GM21737 (cell line): ENCODE data around the gene ATP8A2.
"Not testable (repeated sequence)": the region's sequence is repeated elsewhere in the genome, so short reads cannot be mapped to it uniquely, and the experiment has no call there.

Experiments used
- ATAC-seq: cut with Tn5 transposase; IDR thresholded peaks from one replicate; pipeline ENCODE4 v1.9.1; 2021; ENCODE audit warnings: mild to moderate bottlenecking, moderate library complexity; ENCODE audit not compliant: unreplicated experiment

The ATP8A2 gene

GRCh38 chr13:25761041-25761440, 389.3 kb downstream of the ATP8A2 start:
- ATAC-seq, result no peak

GRCh38 chr13:25762281-25762680, 390.5 kb downstream of the ATP8A2 start:
- no peak for ATAC-seq

DNA sequence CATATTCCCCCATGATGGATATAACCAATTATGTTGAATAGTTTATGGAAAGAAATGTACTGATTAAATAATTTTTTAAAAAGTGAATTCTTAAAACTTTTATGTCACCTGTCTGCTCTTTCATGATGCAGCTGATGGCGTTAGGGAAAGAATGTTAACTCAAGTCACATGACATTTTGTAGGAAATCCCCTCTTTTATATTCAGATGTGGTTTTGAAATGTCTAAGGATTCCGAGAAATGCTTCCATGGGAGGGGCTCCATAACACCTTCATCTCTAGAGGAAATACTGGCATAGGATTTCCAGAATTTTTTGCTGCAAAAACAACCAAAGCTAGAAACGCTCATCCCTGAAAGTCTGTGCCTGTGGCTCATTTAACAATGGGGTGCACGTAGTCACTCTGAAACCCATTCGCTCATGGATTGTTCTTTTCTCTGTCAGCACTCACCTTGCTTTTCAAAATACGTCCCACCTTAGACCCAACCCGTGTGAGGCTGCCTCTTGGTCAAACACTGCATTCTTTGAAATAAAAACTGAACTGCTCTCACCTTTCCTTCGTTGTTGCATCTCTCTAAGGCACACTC, 391.1 kb downstream of the ATP8A2 start:
- ATAC-seq, result no peak

DNA sequence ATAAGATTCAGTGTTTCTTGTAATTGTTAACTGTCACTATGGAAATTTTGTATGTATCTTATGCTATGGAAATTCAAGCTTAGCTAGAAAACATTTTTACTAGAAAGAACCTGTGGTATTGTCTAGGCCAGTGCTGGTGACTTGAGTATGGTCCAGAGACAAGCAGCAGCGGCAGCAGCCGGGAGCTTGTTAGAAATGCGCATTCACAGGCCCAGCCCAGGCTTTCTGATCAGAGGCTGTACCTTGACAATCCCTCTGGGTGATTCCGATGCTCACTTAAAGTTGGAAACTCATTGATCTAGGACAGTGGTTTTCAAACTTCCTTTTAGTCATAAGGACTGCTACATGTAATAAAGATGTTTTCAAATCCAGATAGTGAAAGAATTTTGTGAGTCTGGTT, 392.6 kb downstream of the ATP8A2 start:
- ATAC-seq, result no peak

DNA sequence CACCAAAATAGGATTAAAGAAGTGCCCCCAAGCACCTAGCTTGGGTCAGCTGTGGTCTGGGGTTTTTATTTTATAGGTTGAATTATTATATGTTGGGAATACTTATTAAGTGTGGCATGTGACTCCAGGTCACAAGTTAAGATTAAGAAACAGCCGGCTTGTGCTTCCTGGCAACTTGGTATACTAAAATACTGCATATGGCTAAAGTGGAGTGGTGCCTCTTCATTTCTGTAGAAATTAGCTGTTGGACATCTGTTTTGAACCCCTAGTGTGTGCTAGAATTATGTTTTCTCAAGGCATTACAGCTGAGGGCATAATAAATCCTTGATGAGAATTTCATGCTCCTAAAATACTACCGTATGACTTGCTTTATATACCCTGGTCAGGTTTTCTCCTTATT, 393.5 kb downstream of the ATP8A2 start:
- ATAC-seq, result no peak

- ATAC-seq, result no peak
Observed at GRCh38 chr13:25766576-25766975, 394.8 kb downstream of the ATP8A2 start.

DNA sequence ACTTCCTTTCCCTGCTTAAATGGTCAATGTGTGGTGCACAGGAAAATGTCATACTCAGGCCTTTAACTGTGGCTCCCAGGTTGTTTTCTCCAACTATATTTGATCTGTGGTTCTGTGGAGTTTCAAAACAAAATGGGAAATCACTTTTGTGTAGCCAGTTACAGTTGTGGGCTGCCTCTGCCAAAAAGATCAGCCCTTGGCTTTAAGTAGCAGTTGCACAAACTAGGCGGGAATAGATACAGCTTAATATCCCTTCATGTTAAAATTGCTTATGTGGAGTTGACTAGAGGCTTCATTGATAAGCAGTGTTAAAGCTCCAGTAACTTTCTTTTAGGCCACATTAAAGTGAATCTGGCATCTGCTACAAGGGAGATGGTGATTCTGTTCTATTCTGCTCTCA, 395.2 kb downstream of the ATP8A2 start:
- no peak for ATAC-seq

- ATAC-seq, result no peak
Observed at GRCh38 chr13:25768376-25768775, 396.6 kb downstream of the ATP8A2 start.

DNA sequence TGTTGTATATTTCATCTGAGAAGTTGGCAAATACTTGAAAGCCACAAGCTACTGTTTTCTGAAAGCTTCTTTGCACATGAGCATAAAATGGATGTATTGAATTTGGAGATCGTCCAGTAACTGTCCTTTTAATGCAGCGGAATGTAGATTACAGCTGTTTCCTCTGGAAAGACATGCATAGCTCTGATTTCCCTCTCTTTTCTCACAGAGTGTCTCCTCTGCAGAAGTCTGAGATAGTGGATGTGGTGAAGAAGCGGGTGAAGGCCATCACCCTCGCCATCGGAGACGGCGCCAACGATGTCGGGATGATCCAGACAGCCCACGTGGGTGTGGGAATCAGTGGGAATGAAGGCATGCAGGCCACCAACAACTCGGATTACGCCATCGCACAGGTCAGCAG, 397.1 kb downstream of the ATP8A2 start:
- no peak for ATAC-seq

- no peak for ATAC-seq
Observed at GRCh38 chr13:25770601-25771000, 398.8 kb downstream of the ATP8A2 start.

GRCh38 chr13:25771202-25771601, 399.4 kb downstream of the ATP8A2 start:
- ATAC-seq, result no peak

GRCh38 chr13:25771641-25772478, 400.1 kb downstream of the ATP8A2 start:
- ATAC-seq, result no peak

- ATAC-seq, result not testable (repeated sequence)
Observed at GRCh38 chr13:25772534-25772933, 400.8 kb downstream of the ATP8A2 start.

DNA sequence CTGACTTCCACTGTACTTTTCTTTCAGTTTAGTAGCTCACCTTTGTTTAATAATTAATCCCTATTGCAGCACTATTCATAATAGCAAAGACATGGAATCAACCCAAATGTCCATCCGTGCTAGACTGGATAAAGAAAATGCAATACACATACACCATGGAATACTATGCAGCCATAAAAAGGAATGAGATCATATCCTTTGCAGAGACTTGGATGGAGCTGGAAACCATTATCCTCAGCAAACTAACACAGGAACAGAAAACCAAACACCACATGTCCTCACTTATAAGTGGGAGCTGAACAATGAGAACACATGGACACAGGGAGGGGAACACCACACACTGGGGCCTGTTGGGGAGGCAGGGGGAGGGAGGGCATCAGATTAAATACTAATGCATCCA, 402.3 kb downstream of the ATP8A2 start:
- not testable (repeated sequence) for ATAC-seq

GRCh38 chr13:25775275-25775674, 403.5 kb downstream of the ATP8A2 start:
- ATAC-seq, result no peak

GRCh38 chr13:25775986-25776385, 404.2 kb downstream of the ATP8A2 start:
- ATAC-seq, result no peak

DNA sequence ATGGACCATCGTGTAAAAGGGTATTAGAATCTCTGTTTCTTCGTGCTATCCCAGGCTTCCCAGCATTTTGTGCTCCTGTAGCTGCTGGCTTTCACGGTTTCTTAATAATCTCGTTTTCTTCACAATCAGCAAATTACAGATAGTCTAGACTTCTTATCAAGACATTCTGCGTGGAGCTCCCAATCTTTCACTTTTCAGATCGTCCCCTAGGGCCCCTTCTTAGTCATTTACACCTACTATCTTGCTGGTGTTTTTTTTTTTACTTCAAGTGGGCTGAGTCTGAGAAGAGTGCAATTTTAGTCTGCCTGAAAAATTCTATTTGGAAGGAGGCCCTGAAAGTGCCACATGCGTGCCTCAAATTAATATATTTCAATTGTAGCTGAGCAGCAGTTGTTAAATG, 404.9 kb downstream of the ATP8A2 start:
- ATAC-seq, result no peak

DNA sequence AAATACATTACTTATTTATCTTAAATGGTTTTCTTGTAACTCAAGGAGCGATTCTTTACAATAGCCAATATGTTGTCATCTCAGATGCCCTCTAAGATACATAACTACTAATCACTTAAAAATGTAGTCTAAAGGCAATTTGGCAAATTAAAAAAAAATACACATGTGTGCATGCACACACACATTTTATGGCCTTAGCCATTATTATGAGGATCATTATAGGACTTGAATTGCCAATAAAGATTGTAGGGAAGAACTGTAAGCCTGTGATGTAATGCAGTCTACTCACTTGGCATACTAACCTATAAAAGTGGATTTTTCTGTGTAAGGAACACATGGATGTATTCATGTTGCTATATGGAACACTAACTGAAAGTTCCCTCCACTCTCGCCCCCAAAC, 405.7 kb downstream of the ATP8A2 start:
- ATAC-seq, result no peak

DNA sequence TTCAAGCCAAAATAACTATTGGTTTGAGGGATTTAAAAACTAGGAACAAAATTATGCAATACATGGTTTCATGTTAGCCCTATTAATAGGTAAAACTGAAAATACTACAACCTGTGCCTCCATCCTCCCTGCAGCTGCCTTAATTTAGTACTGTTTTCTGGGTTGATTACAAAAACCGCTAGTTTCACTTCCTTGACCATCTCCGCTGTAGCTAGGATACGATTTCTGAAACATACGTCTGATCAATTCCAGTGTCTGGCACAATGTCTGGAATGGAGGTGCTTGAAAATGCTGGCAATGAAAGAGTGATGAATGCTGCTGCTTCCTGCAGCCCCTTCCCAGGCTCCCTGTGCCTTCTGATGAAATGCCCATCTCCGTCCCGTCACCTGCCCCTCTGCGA, 406.6 kb downstream of the ATP8A2 start:
- ATAC-seq, result no peak

- ATAC-seq, result no peak
Observed at GRCh38 chr13:25778808-25779305, 407.1 kb downstream of the ATP8A2 start.

DNA sequence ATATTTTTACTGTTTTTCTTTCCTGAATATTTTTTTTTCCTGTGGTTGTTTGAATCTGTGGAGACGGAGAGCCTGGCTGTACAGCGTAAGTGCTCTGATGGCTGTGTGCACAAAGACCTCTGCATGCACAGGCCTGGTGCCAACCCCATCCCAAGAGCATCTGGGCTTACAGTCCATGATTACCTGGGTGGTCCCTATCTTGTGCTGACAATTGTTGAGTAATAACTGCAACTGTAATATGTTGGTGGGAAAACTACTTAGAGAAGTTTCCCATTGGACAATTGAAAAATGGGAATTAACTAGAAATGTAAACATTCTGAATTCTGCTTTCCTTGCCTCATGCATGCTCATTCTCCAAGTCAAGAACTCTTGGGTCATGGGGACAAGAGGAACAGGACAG, 411.3 kb downstream of the ATP8A2 start:
- no peak for ATAC-seq

DNA sequence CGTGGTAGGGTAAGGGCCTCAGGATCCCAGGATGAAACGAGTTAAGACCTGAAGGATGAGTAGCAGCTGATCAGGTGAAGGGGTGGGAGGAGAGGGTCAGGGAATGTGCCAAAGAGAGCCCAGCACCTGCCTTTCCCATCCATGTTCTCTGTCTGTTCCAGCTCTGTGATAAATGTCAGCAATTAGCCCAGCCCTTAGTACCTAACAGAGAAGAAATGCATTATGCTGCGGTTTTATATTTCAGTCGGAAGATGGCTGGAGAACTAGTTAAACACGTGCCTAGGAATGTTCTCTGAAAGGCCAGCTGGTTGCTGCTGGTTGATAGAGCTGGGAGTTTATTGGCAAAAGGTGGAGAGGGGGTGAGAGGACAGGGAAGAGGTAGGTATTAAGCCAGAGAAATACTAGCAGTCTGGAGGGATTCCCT, 411.8 kb downstream of the ATP8A2 start:
- no peak for ATAC-seq
